Dedifferentiated amniotic fluid mesenchymal stem cell (primary cell): ENCODE results near the gene ALX1.

Experiments used
- DNase-seq: peaks from one replicate; pipeline ENCODE4 v3.0.0-alpha.2; 2016; ENCODE audit errors: extremely low spot score

Gene ALX1

GRCh38 chr12:85280165-85280983, at the start of gene ALX1:
TSS of gene ALX1 (plus strand) at chr12:85280220. CDS start at chr12:85280262, 42 bp downstream.
- DNase-seq = peak; percentile 67

- DNase-seq = no peak
Measured at GRCh38 chr12:85237327-85237726, 42.7 kb upstream of the ALX1 start.

GRCh38 chr12:85244561-85244960, 35.5 kb upstream of the ALX1 start:
- DNase-seq = peak; percentile 82

- DNase-seq = no peak
Measured at GRCh38 chr12:85253853-85254252, 26.2 kb upstream of the ALX1 start.

GRCh38 chr12:85257671-85258070, 22.3 kb upstream of the ALX1 start:
- DNase-seq = no peak

- DNase-seq = no peak
Measured at GRCh38 chr12:85260447-85260846, 19.6 kb upstream of the ALX1 start.

- no peak for DNase-seq
Measured at GRCh38 chr12:85260896-85261295, 19.1 kb upstream of the ALX1 start.

- no peak for DNase-seq
Measured at GRCh38 chr12:85266356-85266755, 13.7 kb upstream of the ALX1 start.

GRCh38 chr12:85273381-85274314, 6.4 kb upstream of the ALX1 start:
- DNase-seq = no peak

GRCh38 chr12:85274315-85274651, 5.7 kb upstream of the ALX1 start:
- DNase-seq = no peak

GRCh38 chr12:85275374-85275773, 4.6 kb upstream of the ALX1 start:
- DNase-seq = peak; percentile 67

- no peak for DNase-seq
Measured at GRCh38 chr12:85277191-85277590, 2.8 kb upstream of the ALX1 start.

GRCh38 chr12:85277900-85278597, 2.0 kb upstream of the ALX1 start:
- no peak for DNase-seq

- no peak for DNase-seq
Measured at GRCh38 chr12:85278598-85279448, 1.2 kb upstream of the ALX1 start.

- DNase-seq = no peak
Measured at GRCh38 chr12:85279449-85280164, 413 bp upstream of the ALX1 start.

- DNase-seq = no peak
Measured at GRCh38 chr12:85280984-85281630, 1.1 kb downstream of the ALX1 start.

GRCh38 chr12:85281636-85282312, 1.8 kb downstream of the ALX1 start:
- peak; percentile 16 for DNase-seq

GRCh38 chr12:85283560-85283959, 3.5 kb downstream of the ALX1 start:
- no peak for DNase-seq

- no peak for DNase-seq
Measured at GRCh38 chr12:85296362-85296761, 16.3 kb downstream of the ALX1 start.

GRCh38 chr12:85299053-85299452, 19.0 kb downstream of the ALX1 start:
- no peak for DNase-seq
